ENCODE results near the gene TRIM63. TPM values are rescaled to one million over a fixed set of nuclear protein-coding genes. Genes with fewer than 3 reads are reported as not detected.

Gene TRIM63
- total RNA-seq, 1 donor from 2014 or later, result not detected

DNA sequence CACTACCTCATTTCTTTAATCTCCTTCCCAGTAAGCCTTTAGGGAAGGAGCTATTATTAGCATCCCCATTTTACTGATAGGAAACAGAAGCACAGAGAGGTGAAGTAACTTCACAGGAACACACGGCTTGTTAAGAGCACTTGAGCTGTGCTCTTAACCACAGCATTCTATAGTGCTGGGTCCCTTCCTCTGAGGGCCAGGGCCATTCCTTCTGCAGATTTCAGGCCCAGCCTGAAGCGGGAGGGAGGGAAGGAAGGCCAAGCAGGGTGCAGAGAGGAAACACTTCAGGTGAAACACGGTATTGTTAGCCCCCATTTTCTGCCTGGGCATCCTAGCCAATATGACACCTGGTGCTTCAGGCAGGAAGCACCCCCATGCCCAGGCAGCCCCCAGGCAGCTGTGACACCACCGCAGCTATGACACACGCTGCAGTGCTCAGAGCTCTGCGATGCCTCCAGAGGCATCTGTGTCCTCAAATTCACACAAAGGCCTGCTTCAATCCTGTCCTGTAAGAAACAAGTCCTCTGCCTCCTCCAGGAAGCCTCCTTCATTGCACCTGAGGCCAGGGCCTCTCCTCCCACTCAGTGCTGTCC lies 50.4 kb downstream of the TRIM63 start:
- DNase-seq (ENCODE audit: low read depth, low spot score), result no peak

DNA sequence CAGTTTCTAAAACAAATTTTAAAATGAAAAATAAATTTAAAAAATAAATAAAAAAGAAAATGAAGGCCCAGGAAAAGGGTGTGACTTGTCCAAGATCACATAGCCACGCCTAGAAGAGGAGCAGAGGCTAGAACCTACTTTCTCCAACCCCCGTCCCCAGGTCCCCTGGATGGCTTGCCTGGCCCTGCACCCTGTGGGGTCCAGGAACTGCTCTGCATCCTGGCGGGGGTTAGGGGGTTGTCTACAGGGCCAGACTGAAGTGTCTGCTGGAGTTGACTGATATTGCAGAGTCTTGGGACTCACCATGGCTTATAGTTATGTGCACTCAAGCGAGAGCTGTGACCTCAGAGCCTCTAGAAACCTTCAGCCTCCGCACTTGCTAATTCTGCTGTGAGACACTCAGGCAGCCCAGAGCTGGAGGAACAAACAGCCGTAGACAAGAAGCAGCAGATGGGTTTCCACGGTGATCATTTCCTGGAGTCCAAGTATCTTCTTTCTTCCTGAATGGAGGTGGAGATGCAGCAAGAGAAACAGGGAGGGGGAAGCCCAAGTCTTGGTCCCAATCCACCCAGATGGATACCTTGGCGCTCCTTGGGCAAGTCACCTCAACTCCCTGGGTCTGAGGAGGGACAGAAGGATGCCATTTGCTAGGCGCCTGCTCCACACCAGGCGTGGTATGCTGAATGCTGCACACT lies 51.0 kb downstream of the TRIM63 start:
- DNase-seq (ENCODE audit: low read depth, low spot score), result no peak

DNA sequence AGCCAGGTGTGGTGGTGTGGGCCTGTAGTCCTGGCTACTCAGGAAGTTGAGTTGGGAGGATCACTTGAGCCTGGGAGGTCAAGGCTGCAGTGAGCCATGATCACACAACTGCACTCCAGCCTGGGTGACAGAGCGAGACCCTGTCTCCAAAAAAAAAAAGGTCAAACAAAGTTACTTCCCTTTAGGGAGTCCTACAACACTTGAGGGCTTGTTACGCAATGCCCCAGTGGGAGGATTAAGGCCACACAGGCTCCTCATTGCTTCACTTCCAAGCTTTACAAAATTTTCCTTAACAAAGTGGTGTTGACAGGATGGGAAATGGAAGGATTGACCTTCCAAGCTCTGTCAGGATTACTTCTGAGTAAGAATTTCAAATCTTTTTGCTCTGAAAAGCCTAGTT lies 52.1 kb downstream of the TRIM63 start:
- DNase-seq (ENCODE audit: low read depth, low spot score), result no peak

DNA sequence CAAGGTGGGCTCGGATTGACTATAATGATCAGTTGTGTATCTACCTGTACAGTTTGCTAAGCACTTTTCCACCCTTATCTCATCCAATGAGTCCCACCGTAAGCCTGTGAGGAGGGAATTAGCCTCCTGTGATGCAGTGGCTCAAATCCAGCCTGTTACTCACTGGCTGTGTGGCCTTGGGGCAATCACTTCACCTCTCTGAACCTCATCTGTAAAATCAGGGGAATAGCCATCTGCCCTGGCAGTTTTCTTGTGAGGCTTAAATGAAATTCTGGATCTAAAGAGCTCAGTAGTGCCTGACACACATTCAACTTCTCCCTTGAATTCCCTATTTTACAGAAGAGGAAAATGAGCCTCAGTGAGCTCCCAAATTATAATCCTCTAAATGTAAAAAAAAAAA lies 53.3 kb downstream of the TRIM63 start:
- DNase-seq (ENCODE audit: low read depth, low spot score), result no peak

DNA sequence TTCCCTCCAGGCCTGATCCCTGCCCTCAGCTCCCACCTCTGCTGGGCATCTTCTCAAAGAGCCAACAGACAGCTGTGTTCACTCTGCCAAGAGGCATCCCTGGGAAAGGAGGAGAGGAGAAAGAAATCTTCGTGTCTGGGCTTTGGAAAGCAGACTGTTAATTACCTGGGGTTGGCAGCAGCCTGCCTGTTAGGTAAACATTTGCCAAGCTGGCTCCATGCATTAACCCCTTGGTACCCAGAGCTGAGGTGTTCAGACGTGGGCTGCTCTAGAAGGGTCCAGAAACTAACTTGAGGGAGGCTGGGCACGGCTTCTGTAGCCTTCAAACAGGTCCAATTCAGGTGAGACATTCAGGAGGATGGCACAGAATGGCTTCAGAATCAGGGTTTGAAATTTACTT lies 54.6 kb downstream of the TRIM63 start:
- DNase-seq (ENCODE audit: low read depth, low spot score), result no peak

DNA sequence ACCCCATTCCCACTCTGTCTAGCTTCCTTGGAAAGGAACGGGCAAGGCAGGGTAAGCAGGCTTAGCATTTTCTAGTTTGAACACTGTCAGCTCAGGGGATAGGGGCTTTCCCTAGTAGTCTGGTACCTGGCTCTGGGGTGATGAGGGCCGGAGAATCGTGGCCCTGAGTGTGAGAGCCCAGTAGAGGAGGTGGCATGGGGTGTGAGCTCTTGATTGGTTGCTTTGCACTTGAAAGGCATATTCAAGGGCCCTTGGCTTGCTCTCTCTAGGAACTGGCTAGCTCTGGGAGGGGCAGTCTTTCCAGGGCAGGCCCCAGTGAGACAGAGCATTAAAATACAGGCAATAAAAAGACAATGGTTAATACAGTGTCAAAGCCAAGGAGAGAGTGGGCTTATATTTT lies 56.6 kb downstream of the TRIM63 start:
- DNase-seq (ENCODE audit: low read depth, low spot score), result no peak

DNA sequence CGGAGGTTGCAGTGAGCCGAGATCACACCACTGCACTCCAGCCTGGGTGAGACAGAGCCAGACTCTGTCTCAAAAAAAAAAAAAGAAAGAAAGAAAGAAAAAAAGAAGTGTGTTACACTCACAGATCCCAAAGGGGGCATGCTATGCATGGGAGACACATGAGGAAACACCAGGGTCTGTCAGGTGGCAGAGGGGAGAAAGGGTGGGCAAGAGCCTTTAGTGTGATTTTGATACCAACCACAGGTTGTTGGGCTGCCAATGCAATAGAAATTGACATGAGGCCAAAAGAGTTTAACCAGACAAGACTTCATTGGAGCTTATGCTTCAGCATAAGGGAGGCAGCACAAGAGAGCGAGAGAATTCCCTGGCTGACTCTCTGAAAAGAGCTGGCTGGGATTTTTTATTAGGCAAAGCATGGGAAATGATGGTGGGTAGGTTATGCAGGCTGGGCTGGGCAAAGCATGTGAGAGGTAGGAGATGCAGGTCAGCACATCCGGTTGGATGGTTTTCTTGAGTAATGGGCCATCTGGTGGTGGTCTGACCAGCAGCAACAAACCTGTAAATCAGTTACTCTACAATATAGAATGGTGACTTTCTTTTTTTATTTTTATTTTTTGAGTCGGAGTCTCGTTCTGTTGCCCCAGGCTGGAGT lies 57.5 kb downstream of the TRIM63 start:
- no peak for DNase-seq (ENCODE audit: low read depth, low spot score)

DNA sequence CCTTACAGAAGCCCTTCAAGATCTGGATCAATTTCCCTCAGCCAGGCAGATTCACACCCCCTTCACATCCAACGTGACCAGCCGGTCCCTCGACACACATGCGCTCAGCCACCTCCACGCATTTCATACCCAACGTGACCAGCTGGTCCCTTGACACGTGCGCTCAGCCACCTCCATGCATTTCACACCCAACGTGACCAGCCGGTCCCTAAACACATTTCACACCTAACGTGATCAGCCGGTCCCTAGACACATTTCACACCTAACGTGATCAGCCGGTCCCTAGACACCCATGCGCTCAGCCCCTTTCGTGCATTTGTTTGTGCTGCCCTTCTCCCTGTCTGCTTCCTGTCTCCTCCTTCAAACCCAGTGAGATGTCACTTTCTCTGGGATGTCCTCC lies 60.7 kb downstream of the TRIM63 start:
- no peak for DNase-seq (ENCODE audit: low read depth, low spot score)

DNA sequence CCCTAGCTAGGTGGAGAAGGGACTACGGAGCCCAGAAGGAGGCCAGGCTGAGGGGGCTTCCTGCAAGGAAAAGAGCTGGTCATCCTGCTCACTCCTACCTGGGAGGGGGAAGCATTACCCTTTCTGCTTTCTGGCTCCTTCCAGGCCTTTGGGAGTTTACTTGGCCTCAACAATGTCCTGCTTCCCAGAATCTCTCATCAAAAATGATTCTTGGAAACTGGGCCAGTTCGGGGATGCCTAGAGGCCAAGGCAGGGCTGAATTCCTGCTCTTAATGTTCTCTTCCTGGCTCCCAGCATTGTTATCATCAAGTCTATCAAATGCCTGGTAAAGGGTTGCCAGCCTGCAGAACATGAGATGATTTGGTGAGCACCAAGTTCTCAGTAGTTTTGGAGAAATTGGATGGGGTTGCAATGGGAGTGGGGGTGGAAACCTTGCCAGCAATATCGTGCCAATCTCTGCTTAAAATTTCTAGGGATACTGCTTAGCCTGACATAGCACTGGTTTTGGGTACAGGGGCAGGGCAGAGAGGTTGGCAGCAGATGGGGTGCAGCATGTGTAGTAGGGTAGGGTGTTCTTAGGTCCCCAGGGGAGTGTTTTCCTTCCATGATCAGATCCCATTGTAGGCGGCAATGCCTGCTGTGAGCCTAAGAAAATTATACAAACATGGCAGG lies 61.9 kb downstream of the TRIM63 start:
- no peak for DNase-seq (ENCODE audit: low read depth, low spot score)

DNA sequence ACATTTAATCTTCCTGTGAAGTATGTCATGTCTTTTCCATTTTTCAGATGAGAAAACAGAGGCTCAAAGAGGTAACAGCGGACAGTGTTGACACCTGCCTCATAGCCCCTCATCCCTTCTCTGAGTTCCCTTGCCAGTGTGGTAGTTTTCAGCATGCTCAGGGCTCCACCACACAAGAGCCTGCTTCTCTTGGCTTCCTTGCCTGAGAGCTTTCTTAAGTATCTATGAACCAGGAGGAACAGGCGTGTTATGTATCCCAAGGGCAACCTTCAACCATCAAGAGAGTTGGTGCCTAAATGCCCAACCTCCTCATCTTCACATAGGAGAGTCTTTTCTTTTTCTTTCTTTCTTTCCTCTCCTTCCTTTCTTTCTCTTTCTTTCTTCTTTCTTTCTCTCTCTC lies 63.7 kb downstream of the TRIM63 start:
- DNase-seq (ENCODE audit: low read depth, low spot score), result no peak

DNA sequence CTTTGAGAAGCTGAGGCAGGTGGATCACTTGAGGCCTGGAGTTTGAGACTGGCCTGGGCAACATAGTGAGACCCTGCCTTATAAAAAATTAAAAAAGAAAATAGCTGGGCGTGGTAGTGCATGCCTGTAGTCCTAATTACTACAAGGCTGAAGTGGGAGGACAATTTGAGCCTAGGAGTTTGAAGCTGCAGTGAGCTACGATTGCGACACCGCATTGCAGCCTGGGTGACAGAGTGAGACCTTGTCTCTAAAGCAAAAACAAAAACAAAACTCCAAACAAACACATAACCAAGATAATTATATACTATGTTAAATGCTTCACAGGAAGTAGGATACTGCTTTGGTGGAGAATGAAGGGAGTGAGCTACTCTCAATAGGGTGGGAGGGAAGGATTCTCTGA lies 64.2 kb downstream of the TRIM63 start:
- DNase-seq (ENCODE audit: low read depth, low spot score), result no peak

Other genes starting within 250 kb of the TRIM63 start
- gene MTFR1L, start 247.7 kb downstream of the TRIM63 start, total RNA-seq, result 27.6 and 31.7 TPM in 2 replicates
- gene AUNIP, start 208.2 kb downstream of the TRIM63 start, total RNA-seq, result 5.1 and 5.8 TPM in 2 replicates
- 5.7 and 7.1 TPM in 2 replicates for gene PAQR7, start 191.9 kb downstream of the TRIM63 start, total RNA-seq
- 152 and 206 TPM in 2 replicates for gene STMN1, start 161.2 kb downstream of the TRIM63 start, total RNA-seq
- 4.0 and 7.1 TPM in 2 replicates for gene PAFAH2, start 69.6 kb downstream of the TRIM63 start, total RNA-seq
- not detected in 2 replicates for gene EXTL1, start 45.9 kb downstream of the TRIM63 start, total RNA-seq
- not detected in 2 replicates for gene SLC30A2, start 21.5 kb downstream of the TRIM63 start, total RNA-seq
- 5.9 TPM in 2 replicates for gene PDIK1L, start 44.2 kb upstream of the TRIM63 start, total RNA-seq
- 0.67 and 1.3 TPM in 2 replicates for gene FAM110D, start 91.4 kb upstream of the TRIM63 start, total RNA-seq
- not detected in 2 replicates for gene C1orf232, start 101.3 kb upstream of the TRIM63 start, total RNA-seq
- 32.4 and 43.9 TPM in 2 replicates for gene ZNF593, start 102.3 kb upstream of the TRIM63 start, total RNA-seq
- not detected in 2 replicates for gene ZNF593OS, start 104.2 kb upstream of the TRIM63 start, total RNA-seq
- not detected in 2 replicates for gene CNKSR1, start 109.9 kb upstream of the TRIM63 start, total RNA-seq
- gene CATSPER4, start 123.0 kb upstream of the TRIM63 start, total RNA-seq, result not detected in 2 replicates
- gene CEP85, start 166.6 kb upstream of the TRIM63 start, total RNA-seq, result 9.7 and 19.0 TPM in 2 replicates
- 29.7 and 35.7 TPM in 2 replicates for gene SH3BGRL3, start 212.5 kb upstream of the TRIM63 start, total RNA-seq
- gene UBXN11, start 239.0 kb upstream of the TRIM63 start, total RNA-seq, result 3.0 and 4.3 TPM in 2 replicates